Suprapubic skin (tissue), 4 donors: ENCODE measurements around the gene EMID1.
"Not testable (repeated sequence)": the region's sequence is repeated elsewhere in the genome, so short reads cannot be mapped to it uniquely, and the experiment has no call there.

Experiments used
- EP300 ChIP-seq: sonication (generic); formaldehyde crosslinking; IDR thresholded peaks from one replicate; pipeline ENCODE4 v1.6.1; 2017; ENCODE audit warnings: antibody characterized with exemption
- POLR2A ChIP-seq, 2 donors: fragments of 450-650 bp; IDR thresholded peaks; one replicate each; pipeline ENCODE4 v1.6.1; 2017; ENCODE audit warnings: antibody characterized with exemption in 2 of 2, mild to moderate bottlenecking in 2 of 2, moderate library complexity in 2 of 2
- POLR2AphosphoS5 ChIP-seq, 3 donors: sonication (generic); formaldehyde crosslinking; IDR thresholded peaks; one replicate each; pipeline ENCODE4 v1.6.1; 2017; ENCODE audit warnings: antibody characterized with exemption in 3 of 3
- TF ChIP-seq, protein P1 (sequence below), 2 donors: fragments of 200-600 bp in 1 of 2; fragments of 450-650 bp in 1 of 2; sonication (generic) in 1 of 2; IDR thresholded peaks; one replicate each; pipeline ENCODE4 v1.5.1; 2016 to 2019; ENCODE audit warnings: antibody characterized with exemption in 2 of 2, mild to moderate bottlenecking in 1 of 2, moderate library complexity in 1 of 2

DNA sequence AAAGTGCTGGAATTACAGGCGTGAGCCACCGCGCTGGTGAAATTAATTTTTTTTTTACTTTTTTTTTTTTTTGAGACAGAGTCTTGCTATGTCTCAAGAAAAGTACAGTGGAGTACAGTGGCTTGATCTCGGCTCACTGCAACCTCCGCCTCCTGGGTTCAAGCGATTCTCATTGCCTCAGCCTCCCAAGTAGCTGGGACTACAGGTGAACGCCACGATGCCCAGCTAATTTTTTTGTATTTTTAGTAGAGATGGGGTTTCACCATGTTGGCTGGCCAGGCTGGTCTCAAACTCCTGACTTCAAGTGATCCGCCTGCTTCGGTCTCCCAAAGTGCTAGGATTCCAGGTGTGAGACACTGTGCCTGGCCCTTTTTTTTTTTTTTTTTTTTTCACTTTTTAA, 42.2 kb downstream of the EMID1 start:
- TF ChIP-seq, protein P1, sequence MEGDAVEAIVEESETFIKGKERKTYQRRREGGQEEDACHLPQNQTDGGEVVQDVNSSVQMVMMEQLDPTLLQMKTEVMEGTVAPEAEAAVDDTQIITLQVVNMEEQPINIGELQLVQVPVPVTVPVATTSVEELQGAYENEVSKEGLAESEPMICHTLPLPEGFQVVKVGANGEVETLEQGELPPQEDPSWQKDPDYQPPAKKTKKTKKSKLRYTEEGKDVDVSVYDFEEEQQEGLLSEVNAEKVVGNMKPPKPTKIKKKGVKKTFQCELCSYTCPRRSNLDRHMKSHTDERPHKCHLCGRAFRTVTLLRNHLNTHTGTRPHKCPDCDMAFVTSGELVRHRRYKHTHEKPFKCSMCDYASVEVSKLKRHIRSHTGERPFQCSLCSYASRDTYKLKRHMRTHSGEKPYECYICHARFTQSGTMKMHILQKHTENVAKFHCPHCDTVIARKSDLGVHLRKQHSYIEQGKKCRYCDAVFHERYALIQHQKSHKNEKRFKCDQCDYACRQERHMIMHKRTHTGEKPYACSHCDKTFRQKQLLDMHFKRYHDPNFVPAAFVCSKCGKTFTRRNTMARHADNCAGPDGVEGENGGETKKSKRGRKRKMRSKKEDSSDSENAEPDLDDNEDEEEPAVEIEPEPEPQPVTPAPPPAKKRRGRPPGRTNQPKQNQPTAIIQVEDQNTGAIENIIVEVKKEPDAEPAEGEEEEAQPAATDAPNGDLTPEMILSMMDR (IDR thresholded peaks at IDR 0.05) = not testable (repeated sequence)
- not testable (repeated sequence) for TF ChIP-seq POLR2A (IDR thresholded peaks at IDR 0.05); EP300; POLR2AphosphoS5 (IDR thresholded peaks at IDR 0.05)
